H9 (cell line): ENCODE results near the gene CD84. TPM values are rescaled to one million over a fixed set of nuclear protein-coding genes. Genes with fewer than 3 reads are reported as not detected.

Experiments
- DNase-seq: peaks from one replicate; pipeline ENCODE4 v3.0.0-alpha.2; 2017
- H2AFZ ChIP-seq: one replicate; pipeline ENCODE4 v1.6.1; 2013; ENCODE audit warnings: mild to moderate bottlenecking, low read length, control low read depth, moderate library complexity
- H2AK5ac ChIP-seq: 2 replicates; pipeline ENCODE4 v1.6.1; 2013; ENCODE audit warnings: low read length, control low read depth, mixed read lengths; ENCODE audit not compliant: insufficient read length
- H2BK120ac ChIP-seq: one replicate; pipeline ENCODE4 v1.6.1; 2013; ENCODE audit warnings: low read depth, mild to moderate bottlenecking, low read length, control low read depth, inconsistent platforms; ENCODE audit not compliant: poor library complexity, severe bottlenecking
- H2BK12ac ChIP-seq: 2 replicates; pipeline ENCODE4 v1.6.1; 2013; ENCODE audit warnings: low read length, control low read depth, mixed read lengths, low read depth; ENCODE audit not compliant: insufficient read length
- H2BK15ac ChIP-seq: 2 replicates; pipeline ENCODE4 v1.6.1; 2013; ENCODE audit warnings: low read depth, low read length, control low read depth
- H2BK20ac ChIP-seq: one replicate; pipeline ENCODE4 v1.6.1; 2013; ENCODE audit warnings: low read depth, mild to moderate bottlenecking, low read length, control low read depth, inconsistent platforms; ENCODE audit not compliant: poor library complexity, severe bottlenecking
- H2BK5ac ChIP-seq: 2 replicates; pipeline ENCODE4 v1.6.1; 2013; ENCODE audit warnings: low read length, control low read depth, mixed read lengths; ENCODE audit not compliant: insufficient read length
- H3K14ac ChIP-seq: 2 replicates; pipeline ENCODE4 v1.6.1; 2013; ENCODE audit warnings: low read length, control low read depth; ENCODE audit not compliant: insufficient read depth
- H3K18ac ChIP-seq: 2 replicates; pipeline ENCODE4 v1.6.1; 2013; ENCODE audit warnings: low read depth, mild to moderate bottlenecking, mixed read lengths, low read length, control low read depth; ENCODE audit not compliant: insufficient read length
- H3K23ac ChIP-seq: 2 replicates; pipeline ENCODE4 v1.6.1; 2013; ENCODE audit warnings: low read length, control low read depth, mixed read lengths, low read depth; ENCODE audit not compliant: insufficient read length
- H3K23me2 ChIP-seq: 2 replicates; pipeline ENCODE4 v1.6.1; 2013; ENCODE audit warnings: low read depth, mild to moderate bottlenecking, mixed read lengths, low read length, control low read depth; ENCODE audit not compliant: insufficient read length, poor library complexity, severe bottlenecking
- H3K27ac ChIP-seq: 2 replicates; pipeline ENCODE4 v1.5.1; 2013; ENCODE audit warnings: low read length, control low read depth, mixed read lengths, low read depth; ENCODE audit not compliant: insufficient read length
- H3K27me3 ChIP-seq: 2 replicates; pipeline ENCODE4 v1.6.1; 2013; ENCODE audit warnings: low read length, control low read depth, inconsistent platforms; ENCODE audit not compliant: insufficient read depth
- H3K4ac ChIP-seq: 2 replicates; pipeline ENCODE4 v1.6.1; 2013; ENCODE audit warnings: low read depth, mild to moderate bottlenecking, control low read depth, inconsistent platforms, low read length, moderate library complexity
- H3K4me1 ChIP-seq: 2 replicates; pipeline ENCODE4 v1.6.1; 2013; ENCODE audit warnings: low read length, control low read depth, inconsistent platforms; ENCODE audit not compliant: insufficient read depth
- H3K4me2 ChIP-seq: 2 replicates; pipeline ENCODE4 v1.6.1; 2013; ENCODE audit warnings: low read length, control low read depth, mixed read lengths; ENCODE audit not compliant: insufficient read length, insufficient read depth
- H3K56ac ChIP-seq: 2 replicates; pipeline ENCODE4 v1.6.1; 2013; ENCODE audit warnings: low read depth, mild to moderate bottlenecking, mixed read lengths, low read length, control low read depth; ENCODE audit not compliant: insufficient read length
- H3K79me1 ChIP-seq: 2 replicates; pipeline ENCODE4 v1.6.1; 2013; ENCODE audit warnings: low read depth, mild to moderate bottlenecking, moderate library complexity, low read length, control low read depth, inconsistent platforms; ENCODE audit not compliant: insufficient read depth, poor library complexity, severe bottlenecking
- H3K79me2 ChIP-seq: 2 replicates; pipeline ENCODE4 v1.6.1; 2013; ENCODE audit warnings: low read length, control low read depth, inconsistent platforms; ENCODE audit not compliant: insufficient read depth
- H3K9ac ChIP-seq: 2 replicates; pipeline ENCODE4 v1.6.1; 2013; ENCODE audit warnings: low read length, control low read depth, mixed read lengths; ENCODE audit not compliant: insufficient read length; ENCODE audit errors: extremely low read depth
- H3K9me3 ChIP-seq: one replicate; pipeline ENCODE4 v1.6.1; 2013; ENCODE audit warnings: low read depth, low read length, inconsistent platforms; ENCODE audit not compliant: control insufficient read depth
- H3T11ph ChIP-seq: one replicate; pipeline ENCODE4 v1.6.1; 2013; ENCODE audit warnings: mild to moderate bottlenecking, low read length, control low read depth, inconsistent platforms
- H4K20me1 ChIP-seq: one replicate; pipeline ENCODE4 v1.6.1; 2013; ENCODE audit not compliant: control insufficient read depth, insufficient read length, insufficient read depth
- H4K5ac ChIP-seq: 2 replicates; pipeline ENCODE4 v1.6.1; 2013; ENCODE audit warnings: low read depth, mild to moderate bottlenecking, mixed read lengths, low read length, control low read depth; ENCODE audit not compliant: insufficient read length
- H4K8ac ChIP-seq: replicated peaks from 2 replicates; pipeline ENCODE4 v1.6.1; 2013; ENCODE audit warnings: low read length, control low read depth, mixed read lengths, low read depth; ENCODE audit not compliant: insufficient read length
- H4K91ac ChIP-seq: 2 replicates; pipeline ENCODE4 v1.6.1; 2013; ENCODE audit warnings: low read depth, mild to moderate bottlenecking, moderate library complexity, mixed read lengths, low read length, control low read depth; ENCODE audit not compliant: insufficient read length
- H3K27ac Mint-ChIP-seq, 3 experiments: 2 replicates in 2 of 3; 3 replicates in 1 of 3; pipeline ENCODE4 v1.8.0; 2020 to 2021; ENCODE audit warnings: mixed read lengths in 3 of 3, mild to moderate bottlenecking in 1 of 3, moderate library complexity in 1 of 3
- H3K27me3 Mint-ChIP-seq: 2 replicates; pipeline ENCODE4 v1.8.0; 2021; ENCODE audit warnings: low read depth, mild to moderate bottlenecking, moderate library complexity, mixed read lengths
- H3K36me3 Mint-ChIP-seq, 3 experiments: 2 replicates in 2 of 3; 3 replicates in 1 of 3; pipeline ENCODE4 v1.8.0; 2020 to 2021; ENCODE audit warnings: low read depth in 3 of 3, mixed read lengths in 3 of 3; ENCODE audit not compliant: insufficient read depth in 1 of 3
- H3K4me1 Mint-ChIP-seq, 2 experiments: 2 replicates each; pipeline ENCODE4 v1.8.0; 2020; ENCODE audit warnings: mixed read lengths in 2 of 2
- H3K4me3 Mint-ChIP-seq, 2 experiments: 2 replicates in 1 of 2; 3 replicates in 1 of 2; pipeline ENCODE4 v1.8.0; 2020 to 2021; ENCODE audit warnings: mild to moderate bottlenecking in 2 of 2, mixed read lengths in 2 of 2, moderate library complexity in 1 of 2
- H3K9me3 Mint-ChIP-seq, 2 experiments: 2 replicates in 1 of 2; 3 replicates in 1 of 2; pipeline ENCODE4 v1.8.0; 2020; ENCODE audit warnings: mild to moderate bottlenecking in 2 of 2, mixed read lengths in 2 of 2, moderate library complexity in 1 of 2
- CTCF ChIP-seq: fragments of 200-600 bp; sonication (generic); conservative IDR thresholded peaks from 3 replicates; pipeline ENCODE4 v1.8.0; 2021; ENCODE audit warnings: antibody characterized with exemption, mild to moderate bottlenecking
- WGBS: extraction: QIAGEN DNeasy Blood & Tissue Kit; methylation state at CpG from one replicate; pipeline ENCODE4 v1.1.7; 2013; ENCODE audit warnings: missing lambda C conversion rate, low lambda C conversion rate, mixed read lengths; ENCODE audit not compliant: insufficient read length; ENCODE audit errors: extremely low coverage; 5-methylcytosine and 5-hydroxymethylcytosine counted together
- total RNA-seq: library from RNA; stranded (reverse); gene quantifications from 2 replicates; pipeline ENCODE4 v1.2.1, GENCODE V29; 2021

Gene CD84
- total RNA-seq, 1 experiment from 2014 or later: not detected

- H2BK15ac ChIP-seq: no peak overlapping the region
- no peak overlapping the region for H2BK20ac ChIP-seq
- H3K23me2 ChIP-seq: no peaks in the 10 kb centered on the region
- no peak for DNase-seq
- H3K79me1 ChIP-seq: no peaks in the 10 kb centered on the region
- no peak overlapping the region for H3K9ac ChIP-seq
- no peak overlapping the region for H2BK5ac ChIP-seq
- no peak overlapping the region for H3K56ac ChIP-seq
- peak; percentile 58 for TF ChIP-seq CTCF
- H3K27ac ChIP-seq: no peak overlapping the region
- no peak overlapping the region for H3K14ac ChIP-seq
- H3K9me3 Mint-ChIP-seq: no peaks in the 10 kb centered on the region
- H4K5ac ChIP-seq: no peak overlapping the region
- H2BK120ac ChIP-seq: no peak overlapping the region
- H3K4me2 ChIP-seq: no peak overlapping the region
- no peak overlapping the region for H3K27ac Mint-ChIP-seq
- no peak overlapping the region for H3K23ac ChIP-seq
- no peaks in the 10 kb centered on the region for H3K9me3 ChIP-seq
- H3K4ac ChIP-seq: no peak overlapping the region
- no peak overlapping the region for H2AFZ ChIP-seq
- no peak overlapping the region for H3T11ph ChIP-seq
- no peaks in the 10 kb centered on the region for H3K4me1 ChIP-seq
- H3K4me3 Mint-ChIP-seq: no peak overlapping the region
- no peak overlapping the region for H3K18ac ChIP-seq
- no peaks in the 10 kb centered on the region for H3K27me3 ChIP-seq
- H4K91ac ChIP-seq: no peak overlapping the region
- no CpG with 5 or more reads among the region's 1 CpG for WGBS
- H3K4me1 Mint-ChIP-seq: no peaks in the 10 kb centered on the region
- H2AK5ac ChIP-seq: no peak overlapping the region
- H3K79me2 ChIP-seq: no peaks in the 10 kb centered on the region
- no peak overlapping the region for H2BK12ac ChIP-seq
- no peaks in the 10 kb centered on the region for H3K36me3 Mint-ChIP-seq
- H4K20me1 ChIP-seq: no peaks in the 10 kb centered on the region
- peaks cover 2% of the 10 kb centered on the region; the same call in 1 of the 2 replicates for H3K27me3 Mint-ChIP-seq
- H4K8ac ChIP-seq: no peak overlapping the region
Measured at GRCh38 chr1:160544647-160545046, 34.6 kb downstream of the CD84 start.
